Activated effector memory CD4-positive, alpha-beta T cell treated with anti-CD3 and anti-CD28 coated beads, Interleukin-2, amount 50 U/mL, for 16 hours (primary cell): ENCODE data around the gene CSK.
"Not testable (repeated sequence)": the region's sequence is repeated elsewhere in the genome, so short reads cannot be mapped to it uniquely, and the experiment has no call there.

Source experiments
- DNase-seq: peaks from one replicate; pipeline ENCODE4 v3.0.0-alpha.2; 2020

Gene CSK

DNA sequence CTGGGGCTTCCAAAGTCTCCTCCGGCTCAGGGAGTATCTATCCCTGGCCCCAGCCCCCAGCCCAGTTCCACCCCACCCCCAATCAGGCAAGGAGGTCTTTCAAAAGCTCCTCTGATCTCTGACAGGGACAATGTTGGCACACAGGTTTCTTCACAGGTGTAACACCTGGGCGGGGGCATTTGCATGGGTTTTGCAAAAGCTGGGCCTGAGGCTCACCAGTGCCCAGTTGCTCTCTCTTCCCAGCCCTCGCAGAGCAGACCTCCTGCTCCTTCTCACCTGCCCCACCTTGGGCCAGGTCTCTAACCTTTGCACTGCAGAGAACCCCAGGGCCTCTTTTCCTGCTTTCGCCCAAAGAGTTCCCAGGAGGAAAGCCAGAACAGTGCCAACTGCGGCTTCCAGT, 8.6 kb upstream of the CSK start:
- no peak for DNase-seq

DNA sequence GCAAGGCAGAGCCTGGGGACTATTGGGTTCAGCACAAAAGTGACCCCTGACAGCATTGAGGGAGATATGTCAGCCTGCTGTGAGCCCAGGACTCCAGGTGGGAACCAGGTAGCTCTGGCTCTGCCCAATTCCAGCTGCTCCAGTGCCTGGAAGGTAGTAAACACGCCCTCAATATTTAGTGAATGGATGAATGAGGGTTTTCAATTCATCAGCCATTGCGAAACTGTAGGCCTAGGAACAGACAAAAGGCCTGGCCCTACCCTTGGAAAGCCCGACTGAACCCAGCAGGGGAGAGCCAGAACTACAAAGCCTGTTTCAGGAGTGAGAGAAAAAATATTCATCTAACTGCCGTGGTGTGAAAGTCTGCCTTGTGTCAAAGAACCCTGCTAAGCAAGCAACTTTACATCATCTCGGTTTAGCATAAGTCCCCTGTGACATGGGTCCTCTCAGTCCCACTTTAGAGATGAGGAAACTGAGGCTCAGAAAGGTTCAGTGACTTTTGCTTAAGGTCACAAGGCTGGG, 8.1 kb upstream of the CSK start:
- DNase-seq, result no peak

DNA sequence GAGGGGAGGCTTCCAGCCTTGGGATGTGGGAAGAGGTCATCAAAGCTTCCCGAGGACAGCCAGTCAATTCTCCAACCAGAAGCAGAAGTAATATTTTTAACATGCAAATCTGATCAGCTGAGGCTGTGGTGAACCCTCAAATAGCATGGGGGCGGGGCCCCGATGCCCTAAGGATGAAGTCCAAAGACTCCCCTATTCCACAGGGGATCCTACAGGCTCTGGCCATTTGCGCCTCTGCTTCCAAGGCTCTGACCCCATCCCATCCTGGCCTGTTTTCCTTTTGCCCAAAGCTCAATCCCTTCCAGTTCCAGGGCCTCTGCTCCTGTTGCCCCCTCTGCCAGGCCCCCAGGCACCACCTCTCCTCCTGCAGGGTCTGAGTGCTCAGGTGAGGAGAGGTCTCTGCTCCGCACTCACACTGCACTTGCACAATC, 6.7 kb upstream of the CSK start:
- DNase-seq, result no peak

DNA sequence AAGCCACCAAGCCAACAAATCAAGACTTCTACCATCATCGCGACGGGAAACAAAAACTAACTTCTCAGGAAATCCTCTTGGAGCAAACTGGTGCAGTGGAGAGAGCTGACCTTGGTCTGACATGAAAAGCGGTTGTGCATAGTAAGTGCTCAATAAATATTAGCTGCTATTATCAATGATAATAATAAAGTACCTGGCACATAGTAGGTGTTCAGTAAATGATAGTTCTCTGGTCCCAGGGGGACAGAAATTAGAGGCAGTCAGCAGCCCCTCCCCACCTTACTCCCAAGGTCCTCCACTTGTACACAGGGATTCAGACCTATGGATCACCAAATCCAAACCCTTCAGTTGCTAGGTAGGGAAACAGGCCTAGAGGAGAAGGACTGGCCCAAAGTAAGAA, 6.0 kb upstream of the CSK start:
- DNase-seq, result no peak

DNA sequence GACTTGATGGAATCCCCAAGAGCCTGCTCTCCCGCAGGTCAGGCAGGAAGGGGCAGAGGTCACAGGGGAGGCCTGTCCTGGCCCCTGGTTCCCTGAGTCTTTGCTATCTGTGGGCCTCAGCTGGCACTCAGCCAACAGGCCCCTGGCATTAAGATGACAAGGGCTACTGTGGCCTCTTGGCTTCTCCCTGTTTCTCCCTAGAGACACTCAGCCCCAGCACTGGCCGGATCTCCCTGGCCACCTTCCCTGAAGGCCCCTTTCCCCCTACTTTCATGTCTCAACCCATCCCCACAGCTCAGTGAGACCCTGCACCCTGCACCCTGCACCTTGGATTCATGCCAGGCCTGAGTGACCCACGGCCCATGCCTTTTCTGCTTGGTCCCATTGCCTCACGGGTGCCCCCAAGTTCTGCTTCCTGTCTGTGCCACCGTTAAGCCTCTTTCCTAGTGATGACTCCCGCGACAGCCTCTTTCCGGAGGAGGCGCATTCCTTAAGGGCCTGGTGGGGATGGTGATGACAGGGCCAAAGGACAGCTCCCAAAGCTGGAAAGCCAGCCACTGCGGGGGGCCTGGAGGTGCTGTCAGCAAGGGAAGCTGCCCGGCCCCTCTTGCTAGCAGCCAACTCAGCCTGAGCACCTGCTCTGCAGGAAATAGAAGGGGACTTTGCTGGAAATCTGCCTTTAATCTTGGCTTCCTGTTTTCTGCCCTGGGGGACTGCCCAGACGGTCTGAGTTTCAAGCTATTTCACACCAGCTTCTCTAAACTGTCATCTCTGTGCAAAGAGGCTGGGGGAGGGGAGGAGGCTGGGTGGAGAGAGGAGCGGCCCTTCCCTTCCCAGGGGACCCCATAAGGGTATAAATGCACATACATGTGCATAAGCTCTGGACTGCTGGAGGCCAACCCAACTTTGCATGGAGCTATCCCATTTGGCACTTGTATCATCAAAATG, 4.8 kb upstream of the CSK start:
- peak; percentile 84 for DNase-seq

DNA sequence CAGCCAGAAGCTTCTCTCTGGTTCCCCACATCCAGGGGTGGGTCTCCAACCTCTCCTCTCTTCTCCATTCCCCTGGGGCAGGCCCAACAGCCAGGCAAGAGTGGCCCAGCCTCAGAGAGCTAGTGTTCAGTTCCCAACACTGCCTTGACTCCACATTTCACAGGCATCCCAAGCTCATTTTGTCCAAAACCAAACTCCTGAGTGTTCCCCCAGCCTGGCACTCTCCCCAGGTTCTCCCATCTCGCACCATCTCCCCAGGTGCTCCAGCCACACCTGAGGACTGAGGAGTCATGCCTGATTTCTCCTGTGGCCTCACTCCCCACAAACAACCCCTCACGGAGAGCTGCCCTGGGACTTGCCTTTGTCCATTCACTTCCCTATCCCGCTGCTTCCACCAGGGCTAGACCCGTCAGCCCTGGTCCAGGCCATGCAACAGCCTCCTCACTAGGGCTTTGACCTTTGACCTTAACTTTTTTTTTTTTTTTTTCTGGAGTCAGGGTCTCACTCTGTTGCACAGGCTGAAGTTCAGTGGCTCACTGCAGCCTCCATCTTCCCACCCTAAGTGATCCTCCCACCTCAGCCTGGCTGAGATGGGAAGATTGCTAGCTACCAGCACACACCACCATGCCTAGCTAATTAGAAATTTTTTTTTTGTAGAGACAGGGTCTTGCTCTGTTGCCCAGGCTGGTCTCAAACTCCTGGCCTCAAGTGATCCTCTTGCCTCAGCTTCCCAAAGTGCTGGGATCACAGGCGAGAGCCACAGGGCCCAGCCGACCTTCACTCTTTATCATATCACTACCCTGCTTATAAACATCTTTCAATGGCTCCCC, 3.9 kb upstream of the CSK start:
- DNase-seq, result no peak

DNA sequence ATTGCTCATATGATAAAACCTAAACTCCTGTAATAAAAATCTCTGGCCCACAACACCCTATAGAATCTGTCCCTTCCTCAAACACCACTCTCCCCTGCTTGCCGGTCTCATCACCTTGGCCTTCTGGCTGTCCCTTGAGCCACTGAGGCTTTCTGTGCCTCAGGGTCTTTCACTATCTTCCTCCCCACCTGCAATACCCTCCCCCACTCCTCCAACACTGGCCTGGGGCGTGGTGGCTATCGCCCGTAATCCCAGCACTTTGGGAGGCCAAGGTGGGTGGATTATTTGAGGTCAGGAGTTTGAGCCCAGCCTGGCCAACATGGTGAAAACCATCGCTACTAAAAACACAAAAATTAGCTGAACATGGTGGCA, 3.3 kb upstream of the CSK start:
- no peak for DNase-seq

DNA sequence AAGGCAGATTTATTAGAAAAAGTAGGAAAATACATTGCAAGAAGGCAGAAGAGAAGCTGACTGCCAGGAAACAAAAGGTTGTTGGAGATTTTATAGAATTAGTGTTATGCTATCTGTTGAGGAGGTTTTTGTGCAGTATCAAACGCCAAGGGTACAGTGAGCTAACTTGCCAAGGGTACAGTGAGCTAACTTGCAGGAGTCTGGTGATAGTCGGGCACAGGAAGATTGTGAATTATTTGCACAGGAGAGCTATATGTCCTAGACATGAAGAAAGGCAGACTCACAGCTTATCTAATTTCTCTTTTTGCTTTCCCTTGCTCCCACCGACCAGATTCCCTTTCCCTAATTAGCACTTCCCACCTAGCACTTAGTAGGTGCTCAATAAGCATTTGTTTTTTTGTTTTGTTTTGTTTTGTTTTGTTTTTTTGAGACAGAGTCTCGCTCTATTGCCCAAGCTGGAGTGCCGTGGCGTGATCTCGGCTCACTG, 2.7 kb upstream of the CSK start:
- DNase-seq, result no peak

DNA sequence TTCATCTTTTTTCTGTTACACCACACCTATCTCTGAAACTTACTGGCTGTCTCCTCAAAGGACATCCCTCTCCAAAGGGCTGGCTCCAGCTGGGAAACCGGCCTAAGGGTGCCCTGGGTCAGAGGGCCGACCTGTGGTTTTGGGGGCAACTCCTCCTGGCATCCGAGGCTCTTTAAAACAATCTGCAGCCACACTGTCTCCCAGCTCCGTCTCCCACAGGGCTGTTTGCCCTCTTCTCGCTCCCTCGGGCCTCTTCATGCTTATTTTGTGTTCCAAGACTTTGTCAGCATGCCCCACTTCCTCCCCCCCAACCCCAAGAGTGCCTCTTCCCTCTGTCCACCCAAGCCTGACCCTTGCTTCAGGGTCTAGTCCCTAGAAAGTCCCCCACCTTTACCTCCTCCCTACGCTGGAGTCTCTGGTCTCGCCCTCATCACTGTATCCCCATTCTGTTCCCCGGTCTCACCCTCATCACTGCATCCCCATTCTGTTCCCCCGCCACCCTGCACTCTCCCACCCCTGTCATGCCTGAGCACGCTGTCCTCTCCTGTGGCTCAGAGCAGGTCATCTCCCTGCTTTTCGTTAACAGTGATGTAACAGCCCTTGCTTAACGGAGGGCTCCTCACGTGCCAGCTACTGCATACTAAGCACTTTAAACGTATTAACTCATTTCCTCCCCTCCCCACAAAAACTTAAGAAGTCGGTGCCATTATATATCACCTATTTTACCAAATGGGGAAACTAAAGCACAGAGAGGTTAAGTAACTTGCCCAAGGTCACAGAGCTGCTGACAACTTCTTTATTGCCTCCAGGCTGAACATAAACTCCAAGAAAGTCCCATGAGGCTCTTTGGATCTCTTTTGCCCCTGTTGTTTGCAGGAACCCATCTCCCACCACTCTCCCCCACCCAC, 1.1 kb upstream of the CSK start:
- peak; percentile 80 for DNase-seq

DNA sequence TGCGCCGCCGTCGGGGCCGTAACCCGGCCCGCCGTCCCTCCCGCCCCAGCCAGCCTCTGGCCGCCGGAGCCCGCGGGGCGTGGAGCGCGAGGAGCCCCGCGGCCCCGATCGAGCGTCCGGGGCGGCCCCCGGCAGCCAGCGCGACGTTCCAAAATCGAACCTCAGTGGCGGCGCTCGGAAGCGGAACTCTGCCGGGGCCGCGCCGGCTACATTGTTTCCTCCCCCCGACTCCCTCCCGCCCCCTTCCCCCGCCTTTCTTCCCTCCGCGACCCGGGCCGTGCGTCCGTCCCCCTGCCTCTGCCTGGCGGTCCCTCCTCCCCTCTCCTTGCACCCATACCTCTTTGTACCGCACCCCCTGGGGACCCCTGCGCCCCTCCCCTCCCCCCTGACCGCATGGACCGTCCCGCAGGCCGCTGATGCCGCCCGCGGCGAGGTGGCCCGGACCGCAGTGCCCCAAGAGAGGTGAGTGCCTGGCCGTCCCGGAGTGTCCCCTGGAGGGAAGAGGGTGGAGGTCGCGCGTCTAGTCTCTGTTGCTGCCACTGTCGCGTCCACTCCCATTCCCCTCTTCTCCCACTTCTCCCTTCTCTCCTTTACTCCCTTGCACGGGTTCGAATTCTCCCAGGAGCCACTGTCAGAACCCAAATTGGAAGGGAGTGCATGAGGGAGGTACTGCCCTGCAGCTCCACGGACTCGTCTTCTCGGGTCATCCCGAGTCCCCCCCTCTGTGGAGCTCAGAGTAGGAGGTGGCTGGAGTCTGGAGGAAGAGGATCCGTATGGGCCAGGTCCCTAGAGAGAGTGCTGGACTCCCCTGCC, 585 bp downstream of the CSK start:
- DNase-seq, result peak; percentile 87

DNA sequence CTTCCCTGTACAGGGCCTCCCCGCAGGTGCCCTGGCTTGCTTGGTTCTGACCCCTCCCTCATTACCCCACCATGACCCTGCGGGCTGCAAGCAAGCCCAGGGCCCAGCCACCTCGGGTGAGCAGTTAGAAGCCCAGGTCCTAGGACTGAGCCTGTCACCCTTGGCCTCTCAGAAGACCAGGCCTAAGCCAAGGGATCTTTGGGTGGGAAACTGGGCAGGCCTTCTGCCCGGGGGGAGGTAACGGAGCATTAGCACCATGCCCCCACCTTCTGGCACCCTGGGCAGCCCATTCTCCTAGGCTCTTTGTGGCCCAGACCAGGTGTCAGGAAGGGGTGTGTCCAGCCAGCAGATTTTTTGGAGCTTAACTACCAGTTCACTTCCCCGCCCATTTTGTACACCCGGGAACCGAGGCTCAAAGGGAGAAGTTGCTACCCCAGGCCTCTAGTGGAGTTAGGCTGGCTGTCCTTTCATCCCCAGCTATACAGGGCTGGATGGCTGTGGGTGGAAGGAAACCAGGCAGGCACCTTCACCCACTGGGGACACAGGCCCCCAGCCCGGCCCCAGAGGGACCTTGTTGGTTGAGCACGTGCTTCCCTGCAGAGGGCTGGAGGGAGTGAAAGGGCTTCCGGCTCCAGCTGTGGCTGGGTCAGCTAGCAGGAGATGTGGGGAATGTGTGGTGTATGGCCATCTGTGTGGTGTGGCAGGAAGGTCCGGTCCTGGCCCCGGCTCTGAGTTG, 1.4 kb downstream of the CSK start:
- peak; percentile 75 for DNase-seq

DNA sequence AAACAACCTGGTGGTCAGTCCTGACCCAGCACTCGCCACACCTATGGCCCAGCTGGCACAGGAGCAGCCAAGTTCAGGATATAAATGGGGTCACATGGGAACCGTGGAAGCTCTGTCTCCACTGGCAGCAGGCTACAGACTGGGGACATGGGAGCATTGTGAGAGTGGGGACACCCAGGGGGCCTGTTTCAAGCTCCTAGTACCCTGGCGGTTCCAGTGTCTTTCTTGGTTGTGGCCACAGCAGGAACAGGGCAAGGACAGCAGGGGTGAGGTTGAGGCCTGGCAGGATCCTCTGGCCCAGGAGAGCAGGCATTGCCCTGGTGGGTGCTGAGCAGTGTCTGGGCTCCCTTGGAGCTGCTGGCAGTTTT, 1.9 kb downstream of the CSK start:
- no peak for DNase-seq

DNA sequence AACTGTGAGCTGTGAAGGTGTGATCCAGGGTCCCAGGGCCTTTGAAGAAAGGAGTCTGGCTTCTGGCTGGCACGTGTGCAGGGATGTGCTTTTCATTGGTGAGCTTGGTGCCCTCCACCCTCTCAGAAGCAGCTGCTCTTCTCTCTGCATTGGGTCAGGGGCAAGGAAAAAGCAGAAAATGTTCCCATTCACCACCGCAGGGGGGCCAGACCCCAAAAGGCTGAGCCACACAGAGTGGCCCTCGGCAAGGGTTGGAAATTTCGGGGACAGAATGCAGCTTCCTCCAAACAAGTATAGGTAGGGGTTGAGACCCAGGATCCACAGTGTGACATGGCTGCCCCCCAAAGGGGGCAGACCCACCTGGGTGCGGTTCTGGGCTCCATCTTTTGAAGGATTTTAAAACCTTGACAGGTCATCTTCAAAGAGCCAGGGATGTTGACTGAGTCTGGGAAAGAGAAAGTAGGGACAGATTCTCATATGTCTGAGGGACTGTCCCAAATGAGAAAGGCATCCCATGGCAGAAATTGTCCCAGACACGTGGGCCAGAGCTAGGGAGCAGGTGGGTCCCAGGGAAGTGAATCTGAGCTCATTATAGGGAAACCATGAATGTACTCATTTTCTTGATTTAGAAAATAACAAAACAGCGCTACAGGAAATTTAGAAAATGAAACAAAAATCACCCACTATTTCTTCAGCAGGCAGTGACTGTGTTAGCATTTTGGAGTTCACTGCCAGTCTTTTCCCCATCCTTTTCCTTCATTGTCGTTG, 2.7 kb downstream of the CSK start:
- peak; percentile 69 for DNase-seq

DNA sequence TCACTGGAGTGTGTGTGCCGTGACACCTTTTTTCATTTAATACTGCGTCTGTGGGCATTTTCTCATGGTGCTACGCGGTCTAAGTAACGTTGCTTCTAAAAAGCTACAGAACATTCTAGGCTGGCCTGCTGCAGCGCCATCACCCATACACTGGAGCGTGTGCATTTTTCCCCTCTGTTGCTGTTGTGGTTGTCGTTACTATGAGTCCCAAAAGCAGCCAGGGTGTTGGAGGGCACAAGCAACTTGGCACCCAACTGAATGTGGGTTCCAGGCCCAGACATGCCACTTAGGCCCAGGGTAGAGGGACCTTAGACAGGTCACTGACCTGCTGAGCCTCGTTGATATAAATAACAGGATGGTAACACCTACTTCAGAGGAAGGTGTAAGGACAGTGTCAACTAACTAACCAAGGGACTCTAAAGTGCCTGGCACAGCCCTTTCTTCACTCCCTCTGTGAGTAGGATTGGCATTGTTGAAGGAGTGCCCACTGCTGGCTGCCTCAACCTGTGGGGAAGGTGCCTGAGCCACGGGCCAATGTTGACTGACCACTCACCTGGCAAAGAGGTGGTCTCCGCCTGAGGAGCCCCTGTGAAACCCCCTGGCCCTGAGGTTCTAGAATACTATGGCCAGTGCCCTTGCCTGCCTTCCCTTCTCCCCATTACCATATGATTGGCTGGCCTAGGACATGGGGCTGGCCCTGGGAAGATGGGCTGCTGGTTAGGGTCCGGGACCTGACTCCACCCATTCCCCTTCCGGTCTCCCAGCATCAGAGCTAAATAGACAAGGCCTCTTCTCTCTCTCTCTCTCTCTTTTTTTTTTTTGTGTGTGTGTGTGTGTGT, 3.5 kb downstream of the CSK start:
- DNase-seq, result peak; percentile 73

DNA sequence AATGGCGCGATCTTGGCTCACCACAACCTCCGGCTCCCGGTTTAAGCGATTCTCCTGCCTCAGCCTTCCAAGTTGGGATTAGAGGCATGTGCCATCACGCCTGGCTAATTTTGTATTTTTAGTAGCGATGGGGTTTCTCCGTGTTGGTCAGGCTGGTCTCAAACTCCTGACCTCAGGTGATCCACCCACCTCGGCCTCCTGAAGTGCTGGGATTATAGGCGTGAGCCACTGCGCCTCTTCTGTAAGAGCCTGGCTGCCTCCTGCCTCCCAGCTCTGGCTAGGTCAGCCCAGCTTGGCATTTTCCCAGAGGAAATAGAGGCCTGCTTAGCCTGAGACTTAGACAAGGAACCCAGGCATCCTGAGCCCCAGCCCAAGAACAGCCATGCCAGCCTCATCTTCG, 4.2 kb downstream of the CSK start:
- DNase-seq, result not testable (repeated sequence)

DNA sequence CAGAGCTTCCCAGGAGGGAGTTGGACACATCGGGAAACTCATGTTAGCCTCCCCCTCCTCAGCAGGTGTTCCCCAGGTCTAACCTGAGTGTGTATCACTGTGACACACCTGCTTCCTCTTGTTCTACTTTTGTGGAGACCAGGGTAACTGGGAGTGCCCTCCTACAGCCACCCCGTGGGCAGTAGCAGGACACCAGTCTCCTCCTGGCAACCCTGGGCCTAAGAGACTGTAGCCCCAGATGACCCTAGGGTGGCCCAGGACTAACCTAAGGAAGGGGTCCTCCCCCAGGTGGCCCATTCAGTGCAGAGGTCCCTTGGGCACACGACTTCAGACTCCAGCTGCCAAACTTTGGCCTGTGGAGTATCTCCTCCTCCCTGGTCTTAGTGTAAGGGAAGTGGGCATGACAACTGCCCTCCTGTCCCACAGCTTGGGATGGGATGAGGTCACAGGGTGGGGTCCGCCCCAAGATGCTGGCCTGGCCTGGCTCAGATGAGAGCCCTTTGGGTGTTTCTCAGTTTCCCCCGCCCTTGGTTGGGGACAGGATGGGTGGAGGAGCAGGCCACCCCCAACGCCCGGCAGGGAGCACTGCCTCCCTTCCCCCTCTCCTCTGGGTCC, 4.8 kb downstream of the CSK start:
- no peak for DNase-seq

DNA sequence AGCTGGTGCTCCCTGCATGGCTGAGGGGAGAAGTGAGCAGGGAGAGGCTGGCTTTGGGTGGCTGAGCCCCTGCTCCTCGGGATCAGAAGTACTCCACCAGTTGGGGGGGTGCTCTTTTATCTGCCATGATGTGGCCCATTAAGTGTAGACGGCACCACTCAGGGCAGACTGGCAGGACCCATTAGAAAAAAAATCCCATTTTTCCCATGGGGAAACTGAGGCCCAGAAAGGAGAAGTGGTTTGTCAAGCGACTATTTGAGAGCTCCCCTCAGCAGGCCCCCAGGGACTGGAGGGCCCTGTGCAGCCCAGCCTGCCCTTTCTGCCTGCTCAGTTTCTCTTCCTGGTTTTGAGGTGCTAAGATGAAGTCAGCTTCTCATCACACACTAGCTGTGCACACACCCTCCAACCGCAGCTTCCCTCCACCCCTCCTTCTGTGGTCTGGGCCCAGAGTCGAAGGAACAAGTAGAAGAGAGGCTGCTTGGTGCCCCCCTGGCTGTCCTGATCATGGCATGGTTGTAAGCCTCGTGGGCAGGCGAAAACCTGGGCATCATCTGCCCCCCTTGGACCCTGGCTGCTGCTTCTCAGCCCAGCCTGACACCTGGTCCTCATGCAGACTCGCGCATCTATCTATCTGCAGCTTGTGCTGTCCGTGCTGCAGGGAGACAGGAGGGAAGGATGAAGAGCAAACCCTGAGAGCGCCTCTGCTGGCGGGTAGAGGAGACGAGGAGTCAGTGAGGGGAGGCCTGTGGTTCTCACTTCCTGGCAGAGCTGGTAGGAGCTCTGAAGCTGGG, 5.6 kb downstream of the CSK start:
- DNase-seq, result peak; percentile 95
